WTC11 (cell line): ENCODE data around the gene RNASEL.

ENCODE experiments used
- CBFB ChIP-seq: sonication (generic); formaldehyde crosslinking; IDR thresholded peaks from 2 replicates; pipeline ENCODE4 v1.8.1; 2022; ENCODE audit warnings: mild to moderate bottlenecking, low read depth, missing genetic modification reagents
- SP1 ChIP-seq: sonication (generic); formaldehyde crosslinking; conservative IDR thresholded peaks from 2 replicates; pipeline ENCODE4 v1.8.1; 2022; ENCODE audit warnings: missing genetic modification reagents
- TF ChIP-seq, protein P1 (sequence below): fragments of 200-600 bp; IDR thresholded peaks from 2 replicates; pipeline ENCODE4 v1.8.0; 2022; ENCODE audit warnings: antibody characterized with exemption
- TF ChIP-seq, protein P2 (sequence below): sonication (generic); formaldehyde crosslinking; IDR thresholded peaks from 2 replicates; pipeline ENCODE4 v1.8.0; 2022; ENCODE audit warnings: mild to moderate bottlenecking, missing genetic modification reagents

DNA sequence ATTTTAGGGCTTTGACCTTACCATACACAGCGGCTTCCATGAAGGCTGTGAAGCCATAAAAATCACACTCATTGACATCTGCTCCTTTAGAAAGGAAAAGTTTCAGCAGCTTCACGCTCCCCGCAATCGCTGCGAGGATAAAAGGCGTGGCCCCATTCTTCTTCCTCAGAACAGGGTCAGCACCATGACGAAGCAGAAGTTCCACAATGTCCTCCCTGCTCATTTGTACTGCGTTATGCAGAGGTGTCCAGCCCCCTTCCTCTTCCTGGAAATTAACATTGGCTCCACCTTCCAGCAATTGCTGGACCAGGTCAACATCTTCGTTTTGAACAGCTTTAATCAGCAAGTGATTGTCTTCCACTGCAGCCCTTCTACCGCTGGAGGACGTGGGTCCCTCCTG, 2.7 kb downstream of the RNASEL start:
- TF ChIP-seq, protein P1, sequence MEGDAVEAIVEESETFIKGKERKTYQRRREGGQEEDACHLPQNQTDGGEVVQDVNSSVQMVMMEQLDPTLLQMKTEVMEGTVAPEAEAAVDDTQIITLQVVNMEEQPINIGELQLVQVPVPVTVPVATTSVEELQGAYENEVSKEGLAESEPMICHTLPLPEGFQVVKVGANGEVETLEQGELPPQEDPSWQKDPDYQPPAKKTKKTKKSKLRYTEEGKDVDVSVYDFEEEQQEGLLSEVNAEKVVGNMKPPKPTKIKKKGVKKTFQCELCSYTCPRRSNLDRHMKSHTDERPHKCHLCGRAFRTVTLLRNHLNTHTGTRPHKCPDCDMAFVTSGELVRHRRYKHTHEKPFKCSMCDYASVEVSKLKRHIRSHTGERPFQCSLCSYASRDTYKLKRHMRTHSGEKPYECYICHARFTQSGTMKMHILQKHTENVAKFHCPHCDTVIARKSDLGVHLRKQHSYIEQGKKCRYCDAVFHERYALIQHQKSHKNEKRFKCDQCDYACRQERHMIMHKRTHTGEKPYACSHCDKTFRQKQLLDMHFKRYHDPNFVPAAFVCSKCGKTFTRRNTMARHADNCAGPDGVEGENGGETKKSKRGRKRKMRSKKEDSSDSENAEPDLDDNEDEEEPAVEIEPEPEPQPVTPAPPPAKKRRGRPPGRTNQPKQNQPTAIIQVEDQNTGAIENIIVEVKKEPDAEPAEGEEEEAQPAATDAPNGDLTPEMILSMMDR = no peak
- TF ChIP-seq, protein P2, sequence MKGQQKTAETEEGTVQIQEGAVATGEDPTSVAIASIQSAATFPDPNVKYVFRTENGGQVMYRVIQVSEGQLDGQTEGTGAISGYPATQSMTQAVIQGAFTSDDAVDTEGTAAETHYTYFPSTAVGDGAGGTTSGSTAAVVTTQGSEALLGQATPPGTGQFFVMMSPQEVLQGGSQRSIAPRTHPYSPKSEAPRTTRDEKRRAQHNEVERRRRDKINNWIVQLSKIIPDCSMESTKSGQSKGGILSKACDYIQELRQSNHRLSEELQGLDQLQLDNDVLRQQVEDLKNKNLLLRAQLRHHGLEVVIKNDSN (CRISPR knock-in tag) = no peak
- TF ChIP-seq SP1 (no peak), CBFB (CRISPR knock-in tag) (no peak)
